Ovary (tissue), 3 donors: Measurements from ENCODE around the gene FUT2.

Experiments used
- POLR2A ChIP-seq: fragments of 450-650 bp; IDR thresholded peaks from one replicate; pipeline ENCODE4 v1.6.1; 2017; ENCODE audit warnings: antibody characterized with exemption, mild to moderate bottlenecking, moderate library complexity
- TF ChIP-seq, protein P1 (sequence below), 3 donors: fragments of 450-650 bp in 2 of 3; fragments of 200-600 bp in 1 of 3; IDR thresholded peaks; one replicate each; pipeline versions ENCODE4 v1.5.1 to v1.8.0; 2016 to 2022; ENCODE audit warnings: antibody characterized with exemption in 3 of 3, mild to moderate bottlenecking in 1 of 3
- donor health status: DM: no; HTN: no; CAD: no.

DNA sequence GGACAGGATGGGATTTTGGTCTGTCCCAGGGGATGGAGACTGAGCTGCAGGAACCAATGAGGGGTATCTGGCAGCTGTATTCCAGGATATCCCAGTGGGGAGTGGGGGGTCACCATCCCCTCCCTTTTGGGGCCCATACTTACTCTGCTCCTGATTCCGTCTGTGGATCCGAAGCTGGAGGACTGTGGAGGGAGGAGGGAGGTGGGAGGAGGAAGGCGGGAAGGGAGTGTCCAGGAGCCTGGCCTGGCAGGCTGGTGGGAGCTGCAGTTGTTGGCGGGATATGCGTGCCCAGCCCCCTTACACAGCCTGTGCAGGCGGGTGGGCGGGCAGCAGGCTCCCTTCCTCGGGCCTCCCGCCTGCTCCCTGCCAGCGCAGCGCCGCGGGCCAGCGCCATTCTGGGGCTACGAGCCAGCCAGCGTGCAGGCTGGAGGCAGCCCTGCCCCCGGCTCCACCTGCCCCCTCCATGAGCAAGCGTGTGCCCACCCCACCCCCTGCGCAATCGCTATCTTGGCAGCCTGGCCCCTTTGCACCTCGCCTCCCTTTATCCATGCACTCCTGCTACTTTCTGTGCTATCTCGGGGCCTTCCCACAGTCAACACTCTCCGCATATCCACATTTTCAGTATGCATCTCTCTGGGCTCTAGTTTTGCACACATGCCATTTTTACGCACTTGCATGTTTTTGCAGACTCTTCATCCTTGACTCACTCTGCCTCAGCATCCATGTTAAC lies 21.0 kb downstream of the FUT2 start:
- TF ChIP-seq, protein P1, sequence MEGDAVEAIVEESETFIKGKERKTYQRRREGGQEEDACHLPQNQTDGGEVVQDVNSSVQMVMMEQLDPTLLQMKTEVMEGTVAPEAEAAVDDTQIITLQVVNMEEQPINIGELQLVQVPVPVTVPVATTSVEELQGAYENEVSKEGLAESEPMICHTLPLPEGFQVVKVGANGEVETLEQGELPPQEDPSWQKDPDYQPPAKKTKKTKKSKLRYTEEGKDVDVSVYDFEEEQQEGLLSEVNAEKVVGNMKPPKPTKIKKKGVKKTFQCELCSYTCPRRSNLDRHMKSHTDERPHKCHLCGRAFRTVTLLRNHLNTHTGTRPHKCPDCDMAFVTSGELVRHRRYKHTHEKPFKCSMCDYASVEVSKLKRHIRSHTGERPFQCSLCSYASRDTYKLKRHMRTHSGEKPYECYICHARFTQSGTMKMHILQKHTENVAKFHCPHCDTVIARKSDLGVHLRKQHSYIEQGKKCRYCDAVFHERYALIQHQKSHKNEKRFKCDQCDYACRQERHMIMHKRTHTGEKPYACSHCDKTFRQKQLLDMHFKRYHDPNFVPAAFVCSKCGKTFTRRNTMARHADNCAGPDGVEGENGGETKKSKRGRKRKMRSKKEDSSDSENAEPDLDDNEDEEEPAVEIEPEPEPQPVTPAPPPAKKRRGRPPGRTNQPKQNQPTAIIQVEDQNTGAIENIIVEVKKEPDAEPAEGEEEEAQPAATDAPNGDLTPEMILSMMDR (IDR thresholded peaks at IDR 0.05): no peak
- no peak for TF ChIP-seq POLR2A
